Peyer's patch (tissue), 4 donors: Measurements from ENCODE around the gene TINCR.

ENCODE experiments used
- POLR2A ChIP-seq, 2 donors: fragments of 450-650 bp; IDR thresholded peaks; one replicate each; pipeline ENCODE4 v1.5.1; 2017; ENCODE audit warnings: antibody characterized with exemption in 2 of 2, mild to moderate bottlenecking in 2 of 2, moderate library complexity in 2 of 2
- TF ChIP-seq, protein P1 (sequence below), 6 experiments: fragments of 450-650 bp in 4 of 6; fragments of 200-600 bp in 2 of 6; sonication (generic) in 1 of 6; IDR thresholded peaks; one replicate each; pipeline ENCODE4 v1.5.1; 2017 to 2019; ENCODE audit warnings: antibody characterized with exemption in 6 of 6, mild to moderate bottlenecking in 3 of 6, moderate library complexity in 1 of 6

GRCh38 chr19:5520501-5520900 is 47.3 kb downstream of the TINCR start:
- TF ChIP-seq, protein P1, sequence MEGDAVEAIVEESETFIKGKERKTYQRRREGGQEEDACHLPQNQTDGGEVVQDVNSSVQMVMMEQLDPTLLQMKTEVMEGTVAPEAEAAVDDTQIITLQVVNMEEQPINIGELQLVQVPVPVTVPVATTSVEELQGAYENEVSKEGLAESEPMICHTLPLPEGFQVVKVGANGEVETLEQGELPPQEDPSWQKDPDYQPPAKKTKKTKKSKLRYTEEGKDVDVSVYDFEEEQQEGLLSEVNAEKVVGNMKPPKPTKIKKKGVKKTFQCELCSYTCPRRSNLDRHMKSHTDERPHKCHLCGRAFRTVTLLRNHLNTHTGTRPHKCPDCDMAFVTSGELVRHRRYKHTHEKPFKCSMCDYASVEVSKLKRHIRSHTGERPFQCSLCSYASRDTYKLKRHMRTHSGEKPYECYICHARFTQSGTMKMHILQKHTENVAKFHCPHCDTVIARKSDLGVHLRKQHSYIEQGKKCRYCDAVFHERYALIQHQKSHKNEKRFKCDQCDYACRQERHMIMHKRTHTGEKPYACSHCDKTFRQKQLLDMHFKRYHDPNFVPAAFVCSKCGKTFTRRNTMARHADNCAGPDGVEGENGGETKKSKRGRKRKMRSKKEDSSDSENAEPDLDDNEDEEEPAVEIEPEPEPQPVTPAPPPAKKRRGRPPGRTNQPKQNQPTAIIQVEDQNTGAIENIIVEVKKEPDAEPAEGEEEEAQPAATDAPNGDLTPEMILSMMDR (IDR thresholded peaks at IDR 0.05), result no peak
- no peak for TF ChIP-seq POLR2A (IDR thresholded peaks at IDR 0.05)
